SIG-M5 treated with dmso at 0.1 percent for 504 hours (cell line): ENCODE data around the gene APOL4.
"Not testable (repeated sequence)": the region's sequence is repeated elsewhere in the genome, so short reads cannot be mapped to it uniquely, and the experiment has no call there.

ENCODE experiments used
- DNase-seq: peaks from one replicate; lab custom pipeline; 2025; ENCODE audit not compliant: unreplicated experiment; lab: John Stamatoyannopoulos, UW

The APOL4 gene

DNA sequence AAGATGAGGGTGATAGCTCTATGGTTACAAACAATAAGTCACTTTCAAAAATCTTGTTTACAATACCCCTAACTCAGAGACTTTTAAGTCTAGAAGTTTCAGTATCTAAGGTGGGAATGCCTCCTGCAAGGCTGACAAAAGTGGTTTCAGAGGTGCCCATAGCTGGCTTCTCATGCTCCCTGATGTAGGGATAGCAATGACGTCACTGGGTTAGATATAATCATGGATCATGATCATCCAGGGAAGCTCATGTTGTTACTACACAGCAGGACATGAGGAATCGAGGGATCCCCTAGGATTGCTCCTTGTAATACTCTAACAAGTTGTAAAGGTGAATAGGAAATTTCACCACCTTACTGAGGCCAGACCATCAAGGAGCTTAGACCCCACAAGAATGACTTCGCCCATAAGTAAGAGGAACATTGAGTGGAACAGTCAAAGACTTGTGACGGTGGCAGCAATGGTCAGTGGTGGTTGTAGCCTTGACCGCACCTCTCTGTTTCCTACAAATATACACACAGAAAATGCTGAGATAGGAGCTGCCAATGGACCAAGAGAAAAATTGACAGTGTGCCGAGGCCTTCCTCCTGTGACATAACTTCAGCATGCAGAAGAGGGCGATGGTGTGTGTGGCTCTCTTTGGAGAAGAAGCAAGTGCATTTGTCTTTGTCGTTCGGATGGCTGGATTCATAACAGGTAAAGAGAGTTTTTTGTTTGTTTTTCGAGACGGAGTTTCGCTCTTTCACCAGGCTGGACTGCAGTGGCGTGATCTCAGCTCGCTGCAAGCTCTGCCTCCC lies 15.6 kb downstream of the APOL4 start:
- no peak for DNase-seq

DNA sequence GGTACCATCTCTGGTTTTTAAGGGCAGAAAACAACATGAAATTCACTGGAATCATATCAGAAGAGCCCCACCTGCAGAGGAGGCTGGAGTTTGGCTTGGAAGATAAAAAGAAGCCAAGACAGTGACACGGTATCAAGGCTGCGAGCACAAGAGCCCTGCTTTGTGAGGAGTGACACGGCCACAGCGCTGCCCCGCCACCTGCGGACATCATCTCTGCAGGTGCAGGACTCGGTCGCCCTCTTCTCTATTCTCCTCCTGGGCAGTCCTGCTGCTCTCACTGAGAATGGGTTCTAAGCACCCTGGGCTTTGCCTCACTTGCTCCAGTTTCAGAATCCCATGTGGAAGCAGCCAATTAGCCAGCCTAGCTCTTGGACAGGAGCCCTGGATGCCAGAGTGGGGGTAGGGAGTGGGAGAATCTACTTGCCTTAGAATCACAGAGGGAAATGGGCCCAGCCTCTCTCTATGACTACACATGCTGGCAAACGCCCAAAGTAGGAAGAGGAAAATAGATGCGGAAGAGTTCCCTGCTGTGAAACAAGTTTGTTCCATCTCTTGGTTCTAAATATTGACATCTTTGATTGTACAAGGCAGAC lies 17.1 kb downstream of the APOL4 start:
- DNase-seq, result no peak

DNA sequence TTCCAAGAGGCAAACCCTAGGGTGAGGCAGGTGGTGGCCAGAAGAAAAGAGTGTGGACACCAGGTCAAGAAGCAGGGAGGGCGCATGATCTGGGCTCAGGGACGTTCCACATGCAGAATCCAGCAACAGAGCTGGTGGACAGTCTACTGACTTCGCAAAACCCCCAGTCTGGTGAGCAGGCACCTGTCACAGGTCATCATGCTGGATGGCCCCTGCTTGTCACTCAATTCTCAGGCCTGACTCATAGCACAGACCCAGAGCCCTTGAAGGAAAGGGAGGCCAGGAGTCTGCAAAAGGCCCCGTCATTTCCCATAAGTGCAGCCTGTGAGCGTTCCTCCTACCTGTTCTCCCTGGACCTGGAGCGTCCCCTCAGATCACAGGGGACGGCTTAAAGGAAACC lies 18.2 kb downstream of the APOL4 start:
- DNase-seq, result no peak

DNA sequence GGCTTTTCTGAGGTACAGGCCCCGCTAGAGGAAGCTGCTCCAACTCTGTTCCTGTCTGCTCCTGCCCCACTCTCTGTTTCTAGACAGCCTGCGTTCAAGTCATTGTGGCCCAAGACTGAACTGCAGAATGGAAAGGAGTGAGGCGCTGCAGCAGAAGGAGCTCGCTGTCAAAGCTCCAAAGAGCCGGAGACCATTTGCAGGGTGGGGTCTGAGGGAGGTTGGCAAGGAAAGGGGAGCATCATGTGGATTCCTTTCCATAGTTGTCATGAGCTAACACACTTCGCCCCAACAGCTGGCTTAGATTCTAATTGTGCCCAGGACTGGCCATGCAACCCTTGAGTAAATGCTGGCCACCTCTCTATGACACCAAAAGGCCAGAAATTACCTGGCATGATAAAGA lies 18.8 kb downstream of the APOL4 start:
- DNase-seq, result no peak

DNA sequence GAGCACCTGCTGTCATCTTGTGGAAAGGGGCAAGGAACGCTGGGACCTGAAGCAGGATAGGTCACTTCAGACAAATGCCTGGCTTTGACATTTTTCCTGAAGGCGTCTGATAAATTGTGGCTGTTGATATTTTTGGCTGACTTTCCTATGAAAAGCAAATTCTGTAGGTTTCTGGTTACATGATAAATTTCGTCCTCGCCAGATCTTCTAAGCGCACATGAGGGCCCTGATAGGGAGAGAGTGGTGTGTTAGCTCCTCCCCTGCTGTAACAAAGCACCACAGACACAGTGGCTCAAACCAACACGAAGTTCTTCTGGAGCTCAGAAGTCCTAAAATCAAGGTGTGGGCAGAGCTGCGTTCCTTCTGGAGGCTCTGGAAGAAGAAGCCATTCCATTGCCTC lies 19.6 kb downstream of the APOL4 start:
- no peak for DNase-seq

DNA sequence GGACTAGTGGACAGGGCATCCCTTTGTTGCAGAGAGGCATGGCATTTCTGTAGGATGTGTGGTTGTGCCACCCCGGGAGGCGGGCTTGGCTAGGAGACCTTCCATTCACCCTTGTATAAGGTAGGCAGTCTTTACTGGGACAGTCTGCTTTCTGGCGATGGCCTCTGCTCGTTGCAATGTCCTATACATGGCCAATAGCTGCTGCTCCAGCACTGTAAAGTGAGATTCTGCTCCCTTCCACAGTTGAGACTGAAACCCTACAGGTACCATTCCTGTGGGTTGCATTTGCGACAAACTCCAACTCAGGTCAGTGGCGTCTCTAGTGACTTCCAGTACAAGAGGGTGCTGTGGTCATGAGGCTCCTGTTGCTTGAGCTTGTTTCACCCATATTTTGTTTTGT lies 20.7 kb downstream of the APOL4 start:
- no peak for DNase-seq

GRCh38 chr22:36180038-36180880 lies 21.4 kb downstream of the APOL4 start:
- peak; percentile 42 for DNase-seq

DNA sequence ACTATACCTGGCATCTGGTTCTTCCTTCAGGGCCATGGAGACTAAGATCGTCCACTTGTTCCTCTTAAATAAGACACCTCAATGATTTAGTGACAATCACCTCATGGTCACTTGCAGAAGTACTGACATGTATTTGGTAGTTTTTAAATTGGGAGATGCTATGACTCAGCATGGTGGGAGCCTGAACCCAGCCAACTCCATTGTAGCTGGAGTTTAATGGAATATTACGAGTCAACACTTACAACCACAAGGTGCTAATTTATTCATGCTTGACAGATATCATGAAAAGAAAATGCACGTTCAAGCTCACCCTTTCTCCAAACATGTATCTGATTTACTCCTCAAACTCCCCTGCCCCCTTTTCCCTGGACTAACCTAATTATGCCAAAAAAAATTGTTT lies 24.4 kb downstream of the APOL4 start:
- DNase-seq, result no peak

DNA sequence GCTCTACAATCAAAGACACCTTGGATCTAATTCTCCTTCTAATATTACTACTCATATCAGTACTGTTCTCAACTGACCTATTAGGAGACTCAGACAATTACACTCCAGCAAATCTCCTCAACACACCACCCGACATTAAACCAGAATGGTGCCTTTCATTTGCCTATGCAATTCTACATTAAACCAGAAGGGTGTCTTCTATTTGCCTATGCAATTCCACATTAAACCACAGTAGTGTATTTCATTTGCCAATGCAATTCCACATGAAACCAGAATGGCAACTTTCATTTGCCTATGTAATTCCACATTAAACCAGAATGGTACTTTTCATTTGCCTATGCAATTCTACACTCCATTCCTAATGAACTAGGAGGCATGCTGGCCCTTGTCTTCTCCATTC lies 25.7 kb downstream of the APOL4 start:
- no peak for DNase-seq

DNA sequence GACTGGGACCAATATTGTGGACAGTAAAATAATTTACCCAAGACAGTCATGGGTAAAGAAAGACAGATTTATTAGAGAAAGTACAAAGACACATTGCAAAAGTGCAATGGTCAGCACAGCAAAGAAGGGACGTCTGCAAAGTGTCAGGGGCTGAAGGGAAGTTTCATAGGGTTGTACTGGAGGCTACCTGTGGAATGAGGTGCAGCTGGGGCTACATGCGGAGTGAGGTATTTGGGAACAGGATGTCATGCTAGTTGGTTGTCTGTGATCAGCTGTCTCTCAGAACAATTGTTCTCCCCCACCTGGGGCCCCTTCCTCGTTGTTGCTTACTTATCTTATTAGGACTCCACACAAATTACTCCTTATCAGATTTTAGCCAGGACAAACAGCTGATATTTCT lies 29.7 kb downstream of the APOL4 start:
- no peak for DNase-seq

- no peak for DNase-seq
Measured at GRCh38 chr22:36166518-36167220, 34.9 kb downstream of the APOL4 start.

GRCh38 chr22:36166086-36166485 lies 35.5 kb downstream of the APOL4 start:
- no peak for DNase-seq

- DNase-seq, result no peak
Measured at GRCh38 chr22:36165141-36165540, 36.5 kb downstream of the APOL4 start.

DNA sequence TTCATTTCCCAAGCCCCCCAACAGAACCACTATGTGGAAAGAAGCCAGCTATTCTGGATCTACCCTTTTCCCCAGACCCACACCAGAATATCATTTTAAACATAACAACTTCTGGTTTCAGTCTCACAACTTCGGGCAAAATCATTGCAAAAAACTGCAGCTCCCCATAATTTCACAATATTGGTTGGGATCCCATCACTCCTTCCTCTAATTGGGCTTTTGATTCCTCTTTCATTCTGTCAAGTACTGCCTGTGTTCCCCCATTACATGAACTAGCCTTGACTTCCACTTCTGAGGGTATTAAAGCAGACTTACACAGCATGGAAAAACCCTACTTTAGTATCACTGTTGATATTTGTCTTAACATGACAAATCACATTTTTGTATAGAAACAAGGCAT lies 37.0 kb downstream of the APOL4 start:
- DNase-seq, result peak; percentile 89

DNA sequence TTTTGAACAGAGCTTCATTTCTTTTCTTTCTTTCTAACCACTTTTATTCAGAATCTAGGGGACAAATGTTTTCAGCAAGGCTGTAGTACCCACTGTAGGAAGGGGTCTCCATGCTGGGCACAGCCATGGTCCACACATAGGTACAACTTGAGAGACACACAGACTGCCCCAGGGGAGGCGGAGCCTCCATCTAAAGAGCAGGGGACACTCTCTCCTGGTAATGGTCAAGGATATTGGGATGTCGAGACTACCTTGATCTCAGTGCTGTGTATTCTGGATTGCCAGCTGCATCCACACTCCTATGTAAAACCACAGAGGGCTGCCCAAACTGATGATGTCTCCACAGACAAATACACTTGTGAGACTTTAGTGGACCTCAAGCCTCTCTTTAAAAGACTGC lies 38.1 kb downstream of the APOL4 start:
- DNase-seq, result no peak

- DNase-seq, result no peak
Measured at GRCh38 chr22:36162127-36163034, 39.2 kb downstream of the APOL4 start.

GRCh38 chr22:36161793-36162126 lies 39.8 kb downstream of the APOL4 start:
- not testable (repeated sequence) for DNase-seq

DNA sequence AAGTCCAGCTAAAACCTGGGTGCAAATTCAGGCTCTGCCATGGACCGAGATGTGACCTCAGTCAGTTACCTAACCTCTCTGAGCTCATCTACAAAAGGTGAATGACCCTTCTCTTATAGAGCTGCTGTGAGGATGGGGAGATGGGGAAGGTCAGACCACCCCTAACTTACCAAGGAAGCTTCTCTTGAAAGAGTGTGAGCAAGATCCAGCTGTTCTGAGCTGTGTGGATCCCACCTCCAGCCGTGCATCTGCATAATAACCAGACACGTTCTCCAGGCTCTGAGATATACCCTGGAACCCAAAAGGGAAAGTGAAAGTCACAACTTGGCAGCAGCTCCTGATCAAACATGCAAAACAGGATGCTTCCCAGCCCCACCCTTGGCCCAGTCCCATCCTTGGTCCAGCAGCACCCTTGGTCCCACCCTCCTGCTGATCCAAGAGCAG lies 41.1 kb downstream of the APOL4 start, which contains the start of gene APOL3:
TSS of gene APOL3 (minus strand) at position 257 of the 444 bp plus-strand sequence. CDS start 11,700 bp downstream, outside the sequence.
- DNase-seq, result no peak

GRCh38 chr22:36156515-36157419 lies 44.8 kb downstream of the APOL4 start:
- DNase-seq, result peak; percentile 5
